CD14-positive monocyte (primary cell): ENCODE data around the gene PYGB. TPM values are rescaled to one million over a fixed set of nuclear protein-coding genes. Genes with fewer than 3 reads are reported as not detected.

ENCODE experiments used
- DNase-seq, 3 donors: peaks; one replicate each; pipeline ENCODE4 v3.0.0-alpha.2; 2011 to 2022
- H2AFZ ChIP-seq: 2 replicates; pipeline ENCODE4 v1.6.0; 2012; ENCODE audit warnings: mild to moderate bottlenecking, low read depth, low read length, inconsistent platforms; ENCODE audit not compliant: insufficient read depth, poor library complexity, severe bottlenecking
- H3K27ac ChIP-seq, 2 donors: 1 replicate in 1 of 2; 2 replicates in 1 of 2; pipeline ENCODE4 v1.5.1; 2012 to 2013; ENCODE audit warnings: low read length in 2 of 2, control low read depth in 1 of 2, inconsistent platforms in 1 of 2, low read depth in 1 of 2, mild to moderate bottlenecking in 1 of 2
- H3K27me3 ChIP-seq, 2 donors: one replicate each; pipeline versions ENCODE4 v1.6.0 to v1.6.1; 2011 to 2013; ENCODE audit warnings: low read length in 2 of 2; ENCODE audit not compliant: control insufficient read depth in 2 of 2, insufficient read depth in 2 of 2
- H3K36me3 ChIP-seq, 2 donors: replicated peaks in 1 of 2; 1 replicate in 1 of 2; 2 replicates in 1 of 2; pipeline versions ENCODE4 v1.5.1 to v1.6.1; 2012 to 2013; ENCODE audit warnings: low read length in 2 of 2, control low read depth in 1 of 2, inconsistent platforms in 1 of 2, mild to moderate bottlenecking in 1 of 2; ENCODE audit not compliant: insufficient read depth in 2 of 2, control insufficient read depth in 1 of 2
- H3K4me1 ChIP-seq, 2 donors: 1 replicate in 1 of 2; 2 replicates in 1 of 2; pipeline versions ENCODE4 v1.5.1 to v1.6.1; 2012 to 2013; ENCODE audit warnings: low read length in 2 of 2, control low read depth in 1 of 2, inconsistent platforms in 1 of 2, mild to moderate bottlenecking in 1 of 2, moderate library complexity in 1 of 2; ENCODE audit not compliant: insufficient read depth in 2 of 2, control insufficient read depth in 1 of 2
- H3K4me2 ChIP-seq: replicated peaks from 2 replicates; pipeline ENCODE3; 2012; ENCODE audit warnings: low read length, moderate library complexity, mild to moderate bottlenecking; ENCODE audit not compliant: poor library complexity, severe bottlenecking; ENCODE audit errors: extremely low read depth
- H3K4me3 ChIP-seq, 3 experiments: fragments of 200-600 bp in 1 of 3; sonication (generic) in 1 of 3; replicated peaks in 1 of 3; 1 replicate in 2 of 3; 2 replicates in 1 of 3; pipeline ENCODE4 v1.5.1; 2011 to 2013; ENCODE audit warnings: low read length in 3 of 3, mild to moderate bottlenecking in 3 of 3, control low read depth in 2 of 3, low read depth in 2 of 3, inconsistent platforms in 1 of 3, moderate library complexity in 1 of 3
- H3K79me2 ChIP-seq: 2 replicates; pipeline ENCODE4 v1.6.0; 2012; ENCODE audit warnings: mild to moderate bottlenecking, control low read depth, inconsistent platforms, low read length, moderate library complexity; ENCODE audit not compliant: insufficient read depth
- H3K9ac ChIP-seq: 2 replicates; pipeline ENCODE4 v1.6.0; 2017; ENCODE audit warnings: low read length, mild to moderate bottlenecking; ENCODE audit not compliant: insufficient read depth, poor library complexity, severe bottlenecking
- H3K9me3 ChIP-seq, 2 donors: replicated peaks in 1 of 2; 1 replicate in 1 of 2; 2 replicates in 1 of 2; pipeline versions ENCODE4 v1.5.1 to v1.6.1; 2012 to 2013; ENCODE audit warnings: low read length in 2 of 2, control low read depth in 1 of 2; ENCODE audit not compliant: control insufficient read depth in 1 of 2, insufficient read depth in 1 of 2
- H4K20me1 ChIP-seq: 2 replicates; pipeline ENCODE4 v1.6.0; 2012; ENCODE audit warnings: mild to moderate bottlenecking, low read length, control low read depth, moderate library complexity; ENCODE audit not compliant: insufficient read depth
- H3K27ac Mint-ChIP-seq, 7 donors: one replicate each; pipeline ENCODE4 v1.8.0; 2020; ENCODE audit warnings: mild to moderate bottlenecking in 7 of 7, mixed read lengths in 7 of 7, moderate library complexity in 6 of 7, inconsistent platforms in 2 of 7
- H3K27me3 Mint-ChIP-seq, 3 donors: one replicate each; pipeline ENCODE4 v1.8.0; 2021 to 2022; ENCODE audit warnings: low read depth in 3 of 3, mild to moderate bottlenecking in 3 of 3, mixed read lengths in 3 of 3, moderate library complexity in 3 of 3, inconsistent platforms in 1 of 3
- H3K36me3 Mint-ChIP-seq, 2 donors: one replicate each; pipeline ENCODE4 v1.8.0; 2020; ENCODE audit warnings: mixed read lengths in 2 of 2, inconsistent platforms in 1 of 2, mild to moderate bottlenecking in 1 of 2
- H3K4me1 Mint-ChIP-seq: one replicate; pipeline ENCODE4 v1.8.0; 2020; ENCODE audit warnings: mild to moderate bottlenecking, mixed read lengths
- H3K4me3 Mint-ChIP-seq, 2 donors: one replicate each; pipeline ENCODE4 v1.8.0; 2020; ENCODE audit warnings: mild to moderate bottlenecking in 2 of 2, mixed read lengths in 2 of 2, moderate library complexity in 1 of 2
- H3K9me3 Mint-ChIP-seq, 7 donors: one replicate each; pipeline ENCODE4 v1.8.0; 2020 to 2022; ENCODE audit warnings: mixed read lengths in 7 of 7, mild to moderate bottlenecking in 6 of 7, moderate library complexity in 6 of 7, inconsistent platforms in 2 of 7
- CTCF ChIP-seq: fragments of 200-600 bp; IDR thresholded peaks from one replicate; pipeline ENCODE4 v1.8.0; 2022; ENCODE audit warnings: antibody characterized with exemption, mild to moderate bottlenecking
- WGBS: methylation state at CpG from one replicate; pipeline ENCODE4 v1.1.5; 2013; ENCODE audit warnings: missing lambda C conversion rate; ENCODE audit not compliant: insufficient coverage; 5-methylcytosine and 5-hydroxymethylcytosine counted together
- intact Hi-C, 2 donors: fragments of 100-400 bp; cut with micrococcal nuclease; formaldehyde crosslinking; loops; one replicate each; pipeline versions ENCODE4 v1.15.0 to v1.15.1; 2023
- polyA plus RNA-seq, 3 donors: library from polyadenylated mRNA; depleted of rRNA in 1 of 3; unstranded in 2 of 3; stranded (reverse) in 1 of 3; fragments of 300-500 nt in 2 of 3; fragments of >200 nt in 1 of 3; fragmentation: Illumina TruSeq in 2 of 3; gene quantifications; 1 replicate in 2 of 3; 2 replicates in 1 of 3; pipeline ENCODE4 v1.2.3, GENCODE V29; 2012 to 2021

Gene PYGB
- polyA plus RNA-seq, 3 donors = 26.6 to 33.2 (median 26.7) TPM

GRCh38 chr20:25286917-25287316, 39.0 kb downstream of the PYGB start:
- H3K4me3 Mint-ChIP-seq = no peak overlapping the region
- no peak overlapping the region for H3K27ac ChIP-seq
- H3K36me3 ChIP-seq = peaks cover 95 to 100% of the 10 kb centered on the region in 2 donors
- peaks cover 0 to 2% (median 0%) of the 10 kb centered on the region in 7 donors for H3K9me3 Mint-ChIP-seq
- H3K4me1 Mint-ChIP-seq = no peaks in the 10 kb centered on the region
- H3K27me3 ChIP-seq = no peaks in the 10 kb centered on the region
- no peaks in the 10 kb centered on the region for H4K20me1 ChIP-seq
- no peaks in the 10 kb centered on the region for H3K9me3 ChIP-seq
- H3K9ac ChIP-seq = no peak overlapping the region
- no peaks in the 10 kb centered on the region for H3K79me2 ChIP-seq
- no peaks in the 10 kb centered on the region for H3K27me3 Mint-ChIP-seq
- intact Hi-C loops = no loop called here
- peaks cover 82 to 95% of the 10 kb centered on the region in 2 donors for H3K36me3 Mint-ChIP-seq
- no peaks in the 10 kb centered on the region for H3K4me1 ChIP-seq
- TF ChIP-seq CTCF = no peak
- no peak for DNase-seq
- peak overlapping the region in 2 of 7 donors; percentile 26 to 63 for H3K27ac Mint-ChIP-seq
- WGBS = 97% methylated on average over 10 of the region's 12 CpGs
- H3K4me2 ChIP-seq = no peak overlapping the region
- no peak overlapping the region for H3K4me3 ChIP-seq
- no peak overlapping the region for H2AFZ ChIP-seq

GRCh38 chr20:25287631-25288290, 39.9 kb downstream of the PYGB start:
- H3K27me3 ChIP-seq = no peaks in the 10 kb centered on the region
- no peak overlapping the region for H3K4me3 Mint-ChIP-seq
- intact Hi-C loops = no loop called here
- peaks cover 95 to 100% of the 10 kb centered on the region in 2 donors for H3K36me3 ChIP-seq
- H3K4me3 ChIP-seq = no peak overlapping the region
- no peak for TF ChIP-seq CTCF
- WGBS = 98% methylated on average over 13 of the region's 16 CpGs
- peaks cover 78 to 94% of the 10 kb centered on the region in 2 donors for H3K36me3 Mint-ChIP-seq
- H4K20me1 ChIP-seq = no peaks in the 10 kb centered on the region
- H3K27ac ChIP-seq = peak overlapping the region in 1 of 2 donors; percentile 13
- no peak for DNase-seq
- no peaks in the 10 kb centered on the region for H3K9me3 ChIP-seq
- H3K4me1 Mint-ChIP-seq = no peaks in the 10 kb centered on the region
- no peak overlapping the region for H3K9ac ChIP-seq
- H2AFZ ChIP-seq = no peak overlapping the region
- no peaks in the 10 kb centered on the region for H3K4me1 ChIP-seq
- no peak overlapping the region for H3K4me2 ChIP-seq
- H3K79me2 ChIP-seq = no peaks in the 10 kb centered on the region
- no peaks in the 10 kb centered on the region for H3K9me3 Mint-ChIP-seq
- no peaks in the 10 kb centered on the region for H3K27me3 Mint-ChIP-seq
- peak overlapping the region in 5 of 7 donors; percentile 31 to 76 (median 40) for H3K27ac Mint-ChIP-seq
